Panc1 (cell line): ENCODE data around the gene ASPA. TPM values are rescaled to one million over a fixed set of nuclear protein-coding genes. Genes with fewer than 3 reads are reported as not detected.

Experiments
- ATAC-seq: fragments of 200-7000 bp; cut with Tn5 transposase; 2 replicates; pipeline ENCODE4 v1.9.1; 2020; ENCODE audit warnings: mild to moderate bottlenecking, moderate library complexity
- BruUV-seq: library from RNA; stranded (reverse); fragments of 400-500 nt; replicated peaks from 2 replicates; lab custom pipeline; 2021; lab: Mats Ljungman, UMichigan
- CTCF ChIA-PET: fragments of 300-600 bp; sonication (Branson Sonifier 250); formaldehyde crosslinking; loops from one replicate; lab custom pipeline; 2022; ENCODE audit warnings: antibody characterized with exemption; lab: Charles Lee
- POLR2A ChIA-PET: fragments of 300-600 bp; sonication (Branson Sonifier 250); formaldehyde crosslinking; loops from one replicate; lab custom pipeline; 2022; ENCODE audit warnings: antibody characterized with exemption; lab: Charles Lee
- DNase-seq: peaks from one replicate; pipeline ENCODE4 v3.0.0-alpha.2; 2010; ENCODE audit warnings: low read depth, low spot score
- H3K27ac ChIP-seq: 2 replicates; pipeline ENCODE4 v1.5.1; 2011; ENCODE audit warnings: mild to moderate bottlenecking, low read length, inconsistent platforms
- H3K27me3 ChIP-seq: fragments of 200-500 bp; sonication (Bioruptor generic); 2 replicates; pipeline ENCODE4 v1.6.0; 2014; ENCODE audit warnings: low read length, inconsistent platforms; ENCODE audit not compliant: control insufficient read depth, insufficient read depth
- H3K36me3 ChIP-seq: fragments of 200-500 bp; sonication (Bioruptor generic); 2 replicates; pipeline ENCODE4 v1.5.1; 2014; ENCODE audit warnings: inconsistent platforms, mild to moderate bottlenecking, low read length, moderate library complexity; ENCODE audit not compliant: control insufficient read depth, insufficient read depth
- H3K4me1 ChIP-seq: 2 replicates; pipeline ENCODE4 v1.5.1; 2011; ENCODE audit warnings: inconsistent platforms, mild to moderate bottlenecking, low read length, moderate library complexity; ENCODE audit not compliant: control insufficient read depth, insufficient read depth
- H3K4me3 ChIP-seq, 2 experiments: 2 replicates each; pipeline ENCODE4 v1.5.1; 2011 to 2012; ENCODE audit warnings: low read depth in 2 of 2, low read length in 2 of 2, mild to moderate bottlenecking in 2 of 2, inconsistent platforms in 1 of 2, moderate library complexity in 1 of 2
- H3K9me3 ChIP-seq: fragments of 200-500 bp; sonication (Bioruptor generic); 2 replicates; pipeline ENCODE4 v1.5.1; 2014; ENCODE audit warnings: low read depth, mild to moderate bottlenecking, inconsistent platforms, low read length, moderate library complexity; ENCODE audit not compliant: control insufficient read depth, insufficient read depth
- POLR2AphosphoS5 ChIP-seq: IDR thresholded peaks from 2 replicates; pipeline ENCODE4 v1.6.1; 2012; ENCODE audit warnings: mild to moderate bottlenecking, low read depth, low read length, moderate library complexity
- SIN3A ChIP-seq: IDR thresholded peaks from 2 replicates; pipeline ENCODE4 v1.6.1; 2012; ENCODE audit warnings: low read depth, mild to moderate bottlenecking, low read length, moderate library complexity, borderline replicate concordance; ENCODE audit not compliant: insufficient read depth
- TCF7L2 ChIP-seq: IDR thresholded peaks from 2 replicates; pipeline ENCODE4 v1.6.1; 2011; ENCODE audit warnings: mild to moderate bottlenecking, low read depth, low read length, inconsistent platforms
- in situ Hi-C: cut with HindIII; loops from 2 replicates; pipeline ENCODE4 v1.10.0; 2016; ENCODE audit warnings: low sequenced_read_pairs, low pct_unique_long_range_greater_than_20kb
- intact Hi-C: fragments of 100-400 bp; cut with micrococcal nuclease; formaldehyde crosslinking; loops from one replicate; pipeline ENCODE4 v1.10.0; 2022; ENCODE audit not compliant: unreplicated experiment
- total RNA-seq: library from RNA; stranded (reverse); gene quantifications from one replicate; pipeline ENCODE4 v1.2.1, GENCODE V29; 2021; ENCODE audit not compliant: unreplicated experiment
- TF ChIP-seq, protein P1 (sequence below), 2 experiments: IDR thresholded peaks; 2 replicates each; pipeline ENCODE4 v1.6.1; 2011 to 2012; ENCODE audit warnings: low read depth in 2 of 2, control low read depth in 1 of 2, low read length in 1 of 2, mild to moderate bottlenecking in 1 of 2, moderate library complexity in 1 of 2; ENCODE audit not compliant: insufficient read depth in 1 of 2
- TF ChIP-seq, protein P2 (sequence below): fragments of 450-650 bp; IDR thresholded peaks from 2 replicates; pipeline ENCODE4 v1.5.1; 2017; ENCODE audit warnings: mild to moderate bottlenecking

ASPA gene
- total RNA-seq, 1 experiment from 2014 or later: not detected

DNA sequence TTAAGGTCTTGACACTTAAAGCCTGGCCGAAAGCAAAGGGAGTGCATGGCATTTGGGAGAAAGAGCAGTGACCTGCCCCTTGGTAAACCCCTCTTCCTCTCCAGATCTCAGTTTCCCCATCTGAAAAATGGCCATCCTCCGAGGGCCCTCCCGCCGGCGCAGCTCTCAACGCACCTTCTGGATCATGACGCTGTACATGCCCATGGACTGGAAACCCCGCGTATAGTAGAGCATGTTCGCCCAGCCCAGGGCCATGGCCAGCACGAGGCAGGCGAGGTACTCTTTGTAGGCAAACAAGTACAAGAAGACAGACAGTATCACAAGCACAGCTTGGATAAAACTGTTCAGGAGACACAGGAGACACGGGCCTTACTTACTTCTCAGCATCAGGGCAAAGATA is 48.2 kb downstream of the ASPA start:
- in situ Hi-C loops: no loop called here
- no peaks in the 10 kb centered on the region for H3K36me3 ChIP-seq
- CTCF ChIA-PET: no interaction called here

DNA sequence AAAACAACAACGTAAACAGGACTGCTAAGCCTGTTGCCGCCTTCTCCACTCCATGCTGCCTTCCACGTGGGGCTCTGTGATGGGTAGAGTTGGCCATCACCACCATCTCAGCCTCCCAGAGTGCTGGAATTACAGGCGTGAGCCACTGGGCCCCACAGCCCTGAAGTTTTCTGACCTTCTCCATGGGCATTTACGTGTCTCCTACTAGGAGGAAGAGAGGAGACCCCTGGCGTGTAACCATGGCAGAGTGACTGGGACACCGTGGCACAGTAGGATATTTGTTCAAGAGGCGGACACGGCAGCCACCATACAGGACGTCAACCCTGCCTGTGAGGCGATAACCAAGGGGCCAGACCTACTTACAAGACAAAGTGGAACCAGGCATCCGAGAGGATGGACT is 50.7 kb downstream of the ASPA start:
- no peaks in the 10 kb centered on the region for H3K27me3 ChIP-seq
- no peaks in the 10 kb centered on the region for H3K4me1 ChIP-seq
- CTCF ChIA-PET: no interaction called here
- POLR2A ChIA-PET: no interaction called here
- no peak overlapping the region for H3K4me3 ChIP-seq
- H3K9me3 ChIP-seq: no peaks in the 10 kb centered on the region
- ATAC-seq (no peak), DNase-seq (no peak)
- no TSS peak for BruUV-seq
- in situ Hi-C loops: no loop called here
- intact Hi-C loops: no loop called here
- no peaks in the 10 kb centered on the region for H3K36me3 ChIP-seq
- H3K27ac ChIP-seq: no peak overlapping the region
- no peak for TF ChIP-seq SIN3A
- TF ChIP-seq, protein P1, sequence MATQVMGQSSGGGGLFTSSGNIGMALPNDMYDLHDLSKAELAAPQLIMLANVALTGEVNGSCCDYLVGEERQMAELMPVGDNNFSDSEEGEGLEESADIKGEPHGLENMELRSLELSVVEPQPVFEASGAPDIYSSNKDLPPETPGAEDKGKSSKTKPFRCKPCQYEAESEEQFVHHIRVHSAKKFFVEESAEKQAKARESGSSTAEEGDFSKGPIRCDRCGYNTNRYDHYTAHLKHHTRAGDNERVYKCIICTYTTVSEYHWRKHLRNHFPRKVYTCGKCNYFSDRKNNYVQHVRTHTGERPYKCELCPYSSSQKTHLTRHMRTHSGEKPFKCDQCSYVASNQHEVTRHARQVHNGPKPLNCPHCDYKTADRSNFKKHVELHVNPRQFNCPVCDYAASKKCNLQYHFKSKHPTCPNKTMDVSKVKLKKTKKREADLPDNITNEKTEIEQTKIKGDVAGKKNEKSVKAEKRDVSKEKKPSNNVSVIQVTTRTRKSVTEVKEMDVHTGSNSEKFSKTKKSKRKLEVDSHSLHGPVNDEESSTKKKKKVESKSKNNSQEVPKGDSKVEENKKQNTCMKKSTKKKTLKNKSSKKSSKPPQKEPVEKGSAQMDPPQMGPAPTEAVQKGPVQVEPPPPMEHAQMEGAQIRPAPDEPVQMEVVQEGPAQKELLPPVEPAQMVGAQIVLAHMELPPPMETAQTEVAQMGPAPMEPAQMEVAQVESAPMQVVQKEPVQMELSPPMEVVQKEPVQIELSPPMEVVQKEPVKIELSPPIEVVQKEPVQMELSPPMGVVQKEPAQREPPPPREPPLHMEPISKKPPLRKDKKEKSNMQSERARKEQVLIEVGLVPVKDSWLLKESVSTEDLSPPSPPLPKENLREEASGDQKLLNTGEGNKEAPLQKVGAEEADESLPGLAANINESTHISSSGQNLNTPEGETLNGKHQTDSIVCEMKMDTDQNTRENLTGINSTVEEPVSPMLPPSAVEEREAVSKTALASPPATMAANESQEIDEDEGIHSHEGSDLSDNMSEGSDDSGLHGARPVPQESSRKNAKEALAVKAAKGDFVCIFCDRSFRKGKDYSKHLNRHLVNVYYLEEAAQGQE (IDR thresholded peaks at IDR 0.05; ENCODE audit: insufficient read depth in 1 of 2, low read depth in 2 of 2, low read length in 1 of 2): no peak
- TF ChIP-seq TCF7L2: no peak
- TF ChIP-seq, protein P2, sequence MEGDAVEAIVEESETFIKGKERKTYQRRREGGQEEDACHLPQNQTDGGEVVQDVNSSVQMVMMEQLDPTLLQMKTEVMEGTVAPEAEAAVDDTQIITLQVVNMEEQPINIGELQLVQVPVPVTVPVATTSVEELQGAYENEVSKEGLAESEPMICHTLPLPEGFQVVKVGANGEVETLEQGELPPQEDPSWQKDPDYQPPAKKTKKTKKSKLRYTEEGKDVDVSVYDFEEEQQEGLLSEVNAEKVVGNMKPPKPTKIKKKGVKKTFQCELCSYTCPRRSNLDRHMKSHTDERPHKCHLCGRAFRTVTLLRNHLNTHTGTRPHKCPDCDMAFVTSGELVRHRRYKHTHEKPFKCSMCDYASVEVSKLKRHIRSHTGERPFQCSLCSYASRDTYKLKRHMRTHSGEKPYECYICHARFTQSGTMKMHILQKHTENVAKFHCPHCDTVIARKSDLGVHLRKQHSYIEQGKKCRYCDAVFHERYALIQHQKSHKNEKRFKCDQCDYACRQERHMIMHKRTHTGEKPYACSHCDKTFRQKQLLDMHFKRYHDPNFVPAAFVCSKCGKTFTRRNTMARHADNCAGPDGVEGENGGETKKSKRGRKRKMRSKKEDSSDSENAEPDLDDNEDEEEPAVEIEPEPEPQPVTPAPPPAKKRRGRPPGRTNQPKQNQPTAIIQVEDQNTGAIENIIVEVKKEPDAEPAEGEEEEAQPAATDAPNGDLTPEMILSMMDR: no peak
- no peak for TF ChIP-seq POLR2AphosphoS5

More for the DNA sequence above, 48.2 kb downstream of the ASPA start:
- no peaks in the 10 kb centered on the region for H3K9me3 ChIP-seq
- TF ChIP-seq POLR2AphosphoS5 (no peak), TCF7L2 (no peak), SIN3A (no peak)
- TF ChIP-seq, protein P2: no peak
- TF ChIP-seq, protein P1 (IDR thresholded peaks at IDR 0.05; ENCODE audit: insufficient read depth in 1 of 2, low read depth in 2 of 2, low read length in 1 of 2): no peak
- no peaks in the 10 kb centered on the region for H3K27me3 ChIP-seq
- POLR2A ChIA-PET: no interaction called here
- DNase-seq (no peak), ATAC-seq (no peak)
- H3K4me1 ChIP-seq: no peaks in the 10 kb centered on the region
- intact Hi-C loops: no loop called here
- no peak overlapping the region for H3K27ac ChIP-seq
- no peak overlapping the region for H3K4me3 ChIP-seq
- no TSS peak for BruUV-seq
